T-helper 1 cell treated with Interleukin-12 subunit alpha and Interleukin-12 subunit beta and Interleukin-4 antibody, amounts not matched to agents 30 ng/mL and 1 ng/mL, for 36 hours (primary cell): ENCODE measurements around the gene RRP12. TPM values are rescaled to one million over a fixed set of nuclear protein-coding genes. Genes with fewer than 3 reads are reported as not detected.
"Not testable (repeated sequence)": the region's sequence is repeated elsewhere in the genome, so short reads cannot be mapped to it uniquely, and the experiment has no call there.

ENCODE experiments used
- intact Hi-C: fragments of 100-400 bp; cut with micrococcal nuclease; formaldehyde crosslinking; loops from one replicate; pipeline ENCODE4 v1.15.1; 2024
- total RNA-seq: library from RNA; stranded (reverse); gene quantifications from 2 replicates; pipeline ENCODE4 v1.2.3, GENCODE V29; 2022

The RRP12 gene
- total RNA-seq, 1 donor from 2014 or later = 36.9 TPM

DNA sequence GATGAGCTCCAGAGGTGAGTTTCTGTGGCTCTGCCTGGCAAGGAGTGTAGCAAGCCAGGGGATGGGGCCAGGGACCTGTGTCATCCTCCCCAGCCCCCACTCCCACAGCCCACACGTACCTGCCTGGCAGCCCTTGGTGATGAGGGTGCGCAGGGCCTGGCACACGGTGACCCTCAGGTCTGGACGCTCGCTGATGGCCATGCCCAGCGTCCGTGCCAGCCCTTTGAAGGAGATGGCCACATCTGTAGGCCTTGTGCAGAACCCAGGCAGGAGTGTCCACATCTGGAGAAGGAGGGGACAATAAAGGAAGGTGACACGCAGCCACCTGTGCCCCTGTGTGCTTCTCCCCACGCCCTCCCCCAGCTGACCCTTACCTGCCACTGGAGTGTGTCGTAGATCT is 27.7 kb downstream of the RRP12 start:
- intact Hi-C loops = no loop called here

DNA sequence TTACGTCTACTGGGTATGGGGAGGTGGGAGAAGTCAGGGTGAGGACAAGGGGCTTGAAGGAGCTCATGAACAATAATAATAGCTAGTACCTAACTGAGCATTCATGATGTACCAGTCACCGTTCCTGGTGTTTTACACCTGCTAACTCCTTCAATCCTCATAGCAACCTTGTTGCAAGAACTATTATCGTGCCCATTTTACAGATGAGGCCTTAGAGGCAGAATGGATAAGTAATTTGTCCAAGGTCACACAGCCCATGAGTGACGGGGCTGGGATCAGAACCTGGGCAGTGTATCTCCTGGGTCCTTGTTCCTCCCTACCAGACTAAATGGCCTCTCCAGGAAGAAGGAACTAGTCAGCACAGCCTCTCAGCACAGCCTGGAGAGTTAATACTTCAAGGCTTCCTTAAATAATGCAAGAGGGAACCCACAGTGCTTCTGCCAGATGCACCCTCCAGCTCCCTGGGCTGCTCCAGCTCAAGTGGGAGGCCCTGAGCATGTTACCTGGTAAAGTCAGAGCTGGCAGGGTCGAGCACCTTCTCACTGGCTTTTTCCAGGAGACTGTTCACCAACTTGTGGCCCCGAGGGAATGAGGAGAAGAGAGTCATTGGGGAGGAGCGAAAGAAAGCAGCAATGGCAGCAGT is 28.8 kb downstream of the RRP12 start:
- intact Hi-C loops = no loop called here

DNA sequence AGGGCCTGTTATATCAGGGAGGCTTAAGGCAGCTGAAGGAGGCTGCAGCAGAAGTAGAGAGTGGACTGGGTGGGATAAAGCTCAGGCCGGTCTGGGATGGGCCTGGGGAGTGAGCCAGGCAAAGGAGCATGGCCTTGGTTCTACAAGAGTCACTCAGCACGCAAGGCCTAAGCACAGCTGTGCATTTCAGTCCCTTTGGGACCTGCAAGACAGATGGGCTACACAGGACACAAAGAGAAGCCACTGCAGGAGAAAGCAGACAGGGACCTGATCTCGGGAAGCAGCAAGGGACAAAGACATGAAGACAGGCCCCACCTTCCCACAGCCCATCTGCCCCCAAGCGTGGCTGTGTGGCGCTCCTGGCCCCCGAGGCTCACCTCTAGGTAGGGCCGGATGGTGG is 29.4 kb downstream of the RRP12 start:
- intact Hi-C loops = no loop called here

DNA sequence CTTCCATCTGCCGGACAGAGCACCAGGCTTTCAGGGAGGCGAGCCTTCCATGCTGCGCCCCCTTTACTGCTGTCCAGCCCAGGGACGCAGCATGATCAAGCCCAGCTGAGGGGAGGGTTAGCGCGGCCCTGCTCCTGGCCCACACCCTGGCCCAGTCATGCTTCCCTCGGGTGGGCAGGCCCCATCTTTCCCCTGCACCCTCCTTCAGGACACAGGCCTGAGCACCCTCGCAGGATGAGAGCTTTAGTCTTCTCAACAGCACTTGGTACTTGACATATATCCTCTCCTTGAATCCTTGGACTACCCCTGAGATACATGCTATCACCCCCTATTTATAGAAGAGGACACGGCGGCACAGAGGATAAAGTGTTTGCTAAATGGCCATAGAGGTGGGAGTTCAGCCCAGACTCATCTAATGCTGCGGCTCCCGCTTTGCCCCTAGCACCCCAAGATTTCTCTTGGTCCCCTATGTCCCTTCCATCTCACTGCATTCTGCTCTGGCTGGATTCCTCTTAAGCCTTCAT is 34.0 kb downstream of the RRP12 start:
- intact Hi-C loops = no loop called here

DNA sequence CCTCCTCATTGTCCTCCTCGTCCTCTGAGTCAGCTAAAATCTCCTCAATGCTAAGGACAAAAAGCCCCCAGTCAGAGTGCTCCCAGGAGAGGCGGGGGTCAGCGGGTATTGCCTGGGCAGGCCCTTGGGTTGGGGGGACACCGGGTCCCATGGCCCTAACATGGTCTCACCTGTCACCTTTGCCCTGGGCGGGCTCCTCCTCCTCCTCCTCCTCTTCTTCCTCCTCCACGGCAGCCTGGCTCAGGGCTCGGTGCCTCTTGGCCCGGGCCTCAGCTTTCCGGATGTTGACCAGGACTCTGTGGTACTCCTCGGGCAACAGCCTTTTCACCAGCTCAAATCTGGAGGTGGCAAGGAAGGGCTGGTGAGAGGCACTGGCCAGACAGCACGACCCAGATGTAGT is 34.6 kb downstream of the RRP12 start:
- intact Hi-C loops = no loop called here

DNA sequence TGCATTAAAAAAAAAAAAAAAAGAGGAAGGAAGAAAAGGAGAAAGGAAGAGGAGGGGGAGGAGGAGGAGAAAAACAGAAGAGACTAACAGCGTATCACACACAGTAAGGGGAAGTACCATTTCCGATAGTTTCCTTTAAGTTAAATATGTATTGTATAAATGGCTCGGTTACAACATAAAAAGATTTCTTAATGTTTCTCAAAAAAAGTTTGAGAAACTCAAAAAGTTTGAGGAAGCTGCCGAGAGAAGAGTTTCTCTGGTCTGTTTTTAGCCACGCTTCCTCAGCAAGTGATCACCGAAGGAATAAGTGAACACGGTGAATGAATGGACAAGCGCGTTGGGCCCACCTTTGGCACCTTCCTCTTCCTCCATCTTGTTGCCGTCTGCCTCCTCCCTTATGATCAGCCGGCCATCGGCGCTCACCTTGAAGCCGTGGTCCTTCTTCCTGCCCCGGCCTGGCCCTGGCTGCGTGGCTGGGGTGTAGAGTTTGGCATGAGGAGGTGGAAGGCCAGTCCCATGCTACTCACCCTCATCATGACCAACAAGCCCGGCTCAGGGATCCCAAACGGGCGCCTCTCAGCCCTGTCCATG is 35.3 kb downstream of the RRP12 start:
- intact Hi-C loops = no loop called here

DNA sequence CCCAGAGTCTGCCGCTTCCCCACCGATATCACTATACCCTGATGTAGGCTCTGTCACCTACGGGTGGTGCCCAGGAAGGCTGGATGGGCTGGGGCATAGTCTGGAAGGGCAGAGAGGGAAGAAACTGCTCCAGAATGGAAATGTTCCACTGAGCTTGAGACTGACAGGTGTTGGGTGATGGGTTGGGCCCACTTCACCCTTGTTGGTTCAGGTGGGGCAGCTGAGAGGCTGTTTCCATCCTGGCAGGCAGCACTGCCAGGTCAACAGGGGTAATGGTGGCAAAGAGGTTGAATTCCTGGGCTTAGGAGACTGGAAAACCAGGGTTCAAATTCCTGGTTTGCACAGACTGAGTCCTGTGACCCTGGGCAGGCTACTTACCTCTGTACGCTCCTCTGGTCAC is 38.1 kb downstream of the RRP12 start:
- intact Hi-C loops = no loop called here

DNA sequence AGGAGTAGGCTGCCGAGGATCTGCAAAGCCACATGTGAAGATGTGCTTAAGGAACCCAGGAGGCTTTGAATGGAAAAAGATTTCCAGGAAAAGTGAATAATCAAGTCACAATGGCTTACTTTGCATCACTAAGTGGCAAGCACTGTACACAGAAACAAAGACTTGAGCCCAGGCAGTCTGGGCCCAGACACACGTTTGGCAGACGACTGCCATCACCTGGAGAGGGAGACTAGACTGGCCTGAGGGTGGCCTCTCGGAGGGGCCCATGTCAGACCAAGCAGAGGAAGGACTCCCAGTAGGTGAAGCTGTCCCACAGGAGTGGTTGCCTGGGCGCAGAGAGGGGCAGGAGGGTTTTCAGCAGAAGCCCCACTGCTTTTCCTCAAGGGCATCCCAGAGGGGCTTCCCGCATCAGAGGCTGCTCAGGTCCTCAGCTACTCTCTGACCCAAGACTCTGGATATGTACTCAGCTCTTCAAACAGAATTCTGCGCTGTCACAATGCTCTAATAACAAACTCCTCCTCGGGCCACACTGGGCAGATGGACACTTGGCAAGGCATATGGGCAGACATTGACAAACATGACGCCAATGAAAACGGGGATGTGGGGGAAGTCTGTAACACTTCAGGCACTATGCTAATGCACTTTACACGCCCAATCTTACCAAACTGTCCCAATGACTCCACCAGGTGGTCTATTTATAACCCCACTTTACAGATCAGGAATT is 38.7 kb downstream of the RRP12 start:
- intact Hi-C loops = no loop called here

DNA sequence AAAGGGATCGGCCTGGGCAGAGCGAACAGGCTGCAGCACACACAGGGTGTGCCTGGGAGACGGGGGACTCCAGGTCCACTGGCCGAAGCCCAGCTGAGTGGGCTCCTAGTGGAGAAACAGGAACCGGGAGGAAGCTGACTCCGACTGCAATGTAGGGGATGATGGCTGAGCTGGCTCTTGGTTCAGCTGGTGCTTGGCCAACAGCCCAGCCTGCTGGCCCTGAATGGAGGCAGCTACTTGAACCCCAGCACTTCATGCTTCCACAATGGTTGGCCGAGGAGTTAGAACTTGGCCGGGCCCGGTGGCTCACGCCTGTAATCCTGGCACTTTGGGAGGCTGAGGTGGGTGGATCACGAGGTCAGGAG is 39.6 kb downstream of the RRP12 start:
- intact Hi-C loops = no loop called here

DNA sequence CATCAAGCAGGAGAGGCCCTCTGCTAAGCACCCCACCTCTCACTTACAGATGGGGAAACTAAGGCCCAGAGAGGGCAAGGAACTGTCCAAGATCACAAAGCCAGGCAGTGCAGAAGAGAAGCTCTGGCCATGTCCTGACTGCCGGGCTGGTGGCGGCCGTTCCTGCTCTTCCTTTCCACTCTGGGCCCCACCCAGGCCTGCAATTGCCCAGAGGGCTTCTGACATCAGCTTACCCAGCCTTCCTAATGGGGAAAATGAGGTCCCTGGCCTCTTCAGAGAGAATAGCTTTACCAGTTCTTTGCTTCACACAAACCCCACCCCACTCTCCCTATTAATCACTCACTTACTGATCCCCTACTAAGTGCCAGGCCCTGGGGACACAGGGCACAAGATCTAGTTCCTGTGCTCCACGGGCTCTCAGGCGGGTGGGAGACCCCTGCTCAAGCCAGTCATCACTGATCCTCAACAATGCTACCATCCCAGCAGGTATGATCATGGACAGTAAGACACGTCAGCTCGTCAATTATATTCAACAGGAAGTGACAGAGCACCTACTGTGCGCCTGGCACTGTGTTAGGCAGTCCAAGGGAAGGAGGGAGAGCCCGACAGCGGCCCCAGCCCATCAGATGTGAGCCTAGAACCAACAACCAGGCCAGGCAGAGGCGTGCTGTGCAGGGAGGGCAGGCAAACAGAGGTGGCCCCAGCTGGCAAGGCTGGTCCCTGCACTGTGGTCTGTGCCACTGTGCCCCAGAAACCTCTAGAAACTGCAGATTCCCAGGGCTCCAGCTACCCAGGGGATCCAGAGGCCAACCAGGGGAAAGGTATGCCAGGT is 40.2 kb downstream of the RRP12 start:
- intact Hi-C loops = no loop called here

DNA sequence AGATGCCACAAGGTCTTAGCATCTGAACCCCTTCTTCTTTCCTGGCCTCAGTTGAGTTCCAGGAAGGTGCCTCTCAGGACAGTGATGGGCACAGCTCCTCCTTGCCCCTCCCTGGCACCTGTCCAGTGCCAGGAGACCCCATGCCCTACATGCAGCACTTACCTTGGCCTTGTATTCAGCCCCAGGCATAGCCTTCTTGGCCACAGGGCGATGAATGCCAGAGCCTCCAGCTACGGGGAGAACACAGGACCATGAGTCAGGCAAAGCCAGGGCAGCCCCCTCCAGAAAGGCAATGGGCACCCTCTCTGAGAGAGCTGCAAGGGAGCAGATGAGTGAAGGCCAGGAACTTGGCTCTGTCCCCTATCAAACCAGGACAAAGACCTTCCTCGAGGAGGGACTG is 42.4 kb downstream of the RRP12 start:
- intact Hi-C loops = no loop called here

DNA sequence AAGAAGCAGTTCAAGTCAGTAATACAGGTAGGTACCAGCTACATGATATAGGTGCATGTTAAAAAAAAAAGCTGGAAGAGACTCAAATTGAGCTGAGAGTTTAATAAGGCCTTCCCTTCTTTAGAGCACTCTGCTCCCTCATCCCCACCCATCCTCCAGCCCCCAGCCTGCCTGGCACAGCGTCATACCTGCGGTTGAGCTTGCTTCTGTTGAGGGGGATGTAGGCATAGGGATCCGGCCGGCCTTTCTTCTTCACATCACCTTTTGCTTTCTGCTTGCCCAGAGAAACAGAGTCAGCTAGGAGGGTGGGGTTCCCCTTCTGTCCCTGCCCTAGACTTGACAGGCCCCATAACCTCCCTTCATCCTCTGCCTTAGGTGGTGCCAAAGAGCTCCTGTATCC is 42.8 kb downstream of the RRP12 start:
- intact Hi-C loops = no loop called here

DNA sequence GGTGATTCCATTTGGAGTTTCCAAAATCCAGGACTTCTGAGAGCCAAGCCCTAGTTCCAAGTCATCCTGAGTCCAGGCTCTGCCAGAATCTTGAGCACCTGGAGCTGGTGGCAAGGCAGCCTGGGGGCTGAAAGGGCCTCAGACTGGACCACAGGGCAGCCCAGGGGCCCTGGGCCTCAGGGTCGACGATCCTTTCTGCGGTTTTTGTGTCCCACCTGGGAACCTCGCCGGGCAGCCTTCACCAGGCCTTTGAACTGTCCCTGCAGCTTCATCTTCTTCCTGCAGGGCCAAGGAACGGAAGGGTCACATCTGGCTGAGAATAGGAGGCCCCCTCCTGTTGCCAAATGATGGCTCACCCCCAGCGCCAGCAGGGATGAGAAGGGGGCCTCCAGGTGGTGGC is 44.2 kb downstream of the RRP12 start:
- intact Hi-C loops = no loop called here

DNA sequence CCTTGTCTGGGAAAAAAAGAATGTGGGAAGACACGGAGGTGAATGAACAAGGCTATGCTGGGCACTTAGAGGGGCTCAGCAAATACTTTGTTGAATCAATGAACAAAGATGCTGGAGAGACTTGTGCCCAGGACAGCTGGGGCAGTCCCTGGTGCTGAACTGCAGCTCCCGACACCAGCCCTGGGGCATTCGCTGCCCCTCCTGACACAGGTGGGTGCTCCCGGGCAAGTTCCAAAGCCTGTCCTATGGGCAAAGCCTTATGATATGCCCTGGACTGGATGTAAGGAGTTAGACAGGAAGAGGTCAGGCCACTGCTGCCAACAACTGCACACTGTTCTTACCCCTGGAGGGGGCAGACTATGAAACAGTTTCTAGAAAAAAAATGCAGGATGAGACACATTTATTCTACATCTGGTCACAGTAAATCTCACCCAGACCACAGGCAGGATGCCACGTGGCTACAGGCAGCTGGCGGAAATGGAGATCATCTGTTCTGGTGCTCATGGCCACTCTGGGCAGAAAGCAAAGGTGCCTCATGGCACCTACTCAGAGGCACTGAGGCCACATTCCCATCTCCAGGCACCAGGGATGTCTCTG is 44.7 kb downstream of the RRP12 start:
- intact Hi-C loops = no loop called here

DNA sequence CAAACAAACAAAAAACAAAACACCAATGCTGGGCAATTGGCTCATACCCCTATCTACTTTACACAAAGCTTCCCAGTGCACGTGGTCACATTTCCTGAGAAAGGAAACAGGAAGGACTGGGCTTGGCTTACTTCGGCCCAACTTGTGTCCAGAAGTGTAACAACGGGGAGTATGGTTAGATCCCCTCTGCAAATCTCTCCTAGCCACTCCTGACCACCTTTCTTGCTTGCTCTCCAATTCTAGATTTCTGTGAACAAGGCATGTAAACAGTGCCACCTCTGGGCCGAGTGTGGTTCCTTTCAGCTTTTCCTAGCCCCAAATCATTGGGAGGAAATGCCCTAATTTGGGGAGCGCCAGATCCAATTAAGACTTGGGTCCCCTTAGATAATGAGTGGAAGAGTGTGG is 45.6 kb downstream of the RRP12 start:
- intact Hi-C loops = loop anchor here (2.0 kb wide), 2 partner anchors 35 to 77 kb away; no protein-coding TSS in a partner anchor

DNA sequence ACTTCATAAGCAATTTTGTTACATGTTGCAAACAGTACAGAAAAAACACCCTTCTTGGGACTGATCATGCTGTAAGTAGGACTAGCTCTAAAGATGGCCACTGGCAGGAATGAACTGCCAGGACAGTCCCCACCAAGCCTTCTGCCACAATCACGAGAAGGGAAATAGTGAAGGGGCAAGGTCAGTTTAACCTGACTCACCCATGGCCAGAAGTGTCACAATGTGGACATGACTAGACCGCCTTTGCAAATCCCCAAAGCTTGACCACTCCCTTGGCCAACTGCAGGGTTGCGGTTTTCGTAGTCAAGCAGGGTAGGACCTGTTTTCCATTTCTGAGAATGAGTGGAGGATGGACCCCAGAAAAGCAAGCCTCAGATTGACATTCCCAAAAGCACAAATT is 47.2 kb downstream of the RRP12 start:
- intact Hi-C loops = loop anchor here (2.0 kb wide), 2 partner anchors 33 to 75 kb away; no protein-coding TSS in a partner anchor

DNA sequence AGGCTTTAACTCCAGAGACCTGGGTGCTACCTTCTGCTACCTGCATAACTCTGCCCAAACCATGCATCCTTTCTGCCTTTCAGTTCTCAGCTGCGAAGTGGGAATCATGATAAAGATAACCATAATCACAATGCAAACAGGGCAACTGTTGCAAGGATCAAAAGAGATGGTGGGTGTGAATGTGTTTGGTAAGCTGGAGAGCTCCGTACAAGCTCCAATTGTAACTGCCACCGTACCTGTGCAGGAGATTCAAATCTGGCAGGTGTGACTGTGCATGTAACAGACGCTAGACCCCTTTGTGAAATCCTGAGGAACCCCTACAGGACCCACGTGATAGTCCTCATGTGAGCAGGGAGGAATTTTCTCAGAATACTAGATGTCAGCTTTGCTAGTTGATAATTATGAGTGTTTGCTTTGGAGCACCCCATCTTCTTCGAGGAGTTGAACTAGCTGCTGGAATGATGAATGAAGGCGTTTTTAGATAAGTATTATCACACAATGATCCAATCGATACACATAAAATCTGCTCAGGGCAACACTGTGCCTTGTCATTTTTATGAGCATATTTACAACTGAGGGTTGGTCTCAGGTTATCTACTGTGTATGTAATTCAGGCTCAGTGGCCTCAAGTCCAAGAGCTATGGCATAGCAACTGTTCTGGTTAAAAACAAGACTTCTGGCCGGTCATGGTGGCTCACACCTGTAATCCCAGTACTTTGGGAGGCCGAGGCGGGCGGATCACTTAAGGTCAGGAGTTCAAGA is 51.2 kb downstream of the RRP12 start:
- intact Hi-C loops = no loop called here

DNA sequence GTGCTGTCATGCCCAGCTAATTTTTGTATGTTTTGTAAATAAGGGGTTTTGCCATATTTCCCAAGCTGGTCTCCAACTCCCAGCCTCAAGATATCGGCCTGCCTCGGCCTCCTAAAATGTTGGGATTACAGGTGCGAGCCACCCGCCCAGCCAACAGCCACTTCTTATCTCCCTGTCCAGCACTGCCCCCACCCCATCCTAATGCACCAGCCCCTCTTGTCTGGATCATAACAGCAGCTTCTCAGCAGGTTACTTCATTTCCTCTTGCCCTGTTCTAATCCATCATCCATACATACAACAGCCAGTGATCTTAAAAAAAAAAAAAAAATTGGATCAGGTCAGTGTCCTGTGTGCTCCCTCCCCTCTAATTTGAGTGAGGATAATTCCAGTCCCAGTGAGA is 53.8 kb downstream of the RRP12 start:
- intact Hi-C loops = no loop called here

DNA sequence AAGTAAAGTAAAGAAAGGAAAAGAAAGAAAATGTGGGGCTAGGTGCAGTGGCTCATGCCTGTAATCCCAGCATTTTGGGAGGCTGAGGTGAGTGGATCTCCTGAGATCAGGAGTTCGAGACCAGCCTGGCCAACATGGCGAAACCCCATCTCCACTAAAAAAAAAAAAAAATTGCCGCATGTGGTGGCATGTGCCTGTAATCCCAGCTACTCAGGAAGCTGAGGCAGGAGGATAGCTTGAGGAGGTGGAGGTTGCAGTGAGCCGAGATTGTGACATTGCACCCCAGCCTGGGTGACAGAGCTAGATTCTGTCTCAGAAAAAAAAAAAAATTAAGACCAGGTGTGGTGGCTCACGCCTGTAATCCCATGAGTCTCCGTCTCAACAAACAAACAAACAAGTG is 57.5 kb downstream of the RRP12 start:
- intact Hi-C loops = not testable (repeated sequence)

DNA sequence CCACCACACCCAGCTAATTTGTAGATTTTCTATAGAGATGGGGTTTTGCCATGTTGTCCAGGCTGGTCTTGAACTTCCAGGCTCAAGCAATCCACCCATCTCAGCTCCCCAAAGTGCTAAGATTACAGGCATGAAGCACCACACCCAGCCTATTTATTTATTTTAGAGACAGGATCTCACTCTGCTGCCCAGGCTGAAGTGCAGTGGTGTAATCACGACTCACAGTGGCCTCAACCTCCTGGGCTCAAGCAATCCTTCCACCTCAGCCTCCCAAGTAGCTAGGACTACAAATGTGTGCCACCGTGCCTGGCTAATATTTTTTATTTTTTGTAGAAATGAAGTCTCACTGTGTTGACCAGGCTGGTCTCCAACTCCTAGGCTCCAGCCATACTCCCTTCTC is 59.7 kb downstream of the RRP12 start:
- intact Hi-C loops = no loop called here

DNA sequence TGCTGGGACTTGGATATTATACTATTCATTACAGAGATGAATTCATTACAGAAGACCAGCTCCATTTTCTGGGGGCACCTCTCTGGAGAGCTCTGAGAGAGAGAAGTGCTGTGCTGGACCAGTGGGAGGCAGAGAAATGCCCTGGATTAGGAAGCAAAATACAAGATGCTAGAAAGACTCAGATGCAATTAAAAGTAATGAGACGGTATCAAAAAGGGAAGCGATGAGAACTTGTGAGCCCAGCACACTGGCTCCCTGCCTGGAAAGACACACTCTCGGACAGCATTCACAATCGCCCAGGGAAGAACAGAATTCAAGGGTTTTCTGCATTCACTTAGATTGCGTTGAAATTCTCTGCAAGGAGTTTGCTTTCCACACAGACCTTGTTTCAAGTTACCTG is 63.1 kb downstream of the RRP12 start:
- intact Hi-C loops = no loop called here
